GM12878 (cell line): ENCODE measurements around the gene OPN4. TPM values are rescaled to one million over a fixed set of nuclear protein-coding genes. Genes with fewer than 3 reads are reported as not detected.

Experiments
- ATAC-seq: fragments of 200-7000 bp; cut with Tn5 transposase; 3 replicates; pipeline ENCODE4 v1.9.1; 2020; ENCODE audit warnings: mild to moderate bottlenecking, moderate library complexity
- BruUV-seq: library from RNA; stranded (reverse); fragments of 400-500 nt; replicated peaks from 2 replicates; lab custom pipeline; 2021; lab: Mats Ljungman, UMichigan
- CTCF ChIA-PET: fragments of 300-600 bp; sonication (Branson Sonifier 250); formaldehyde crosslinking; extraction: SDS; loops from one replicate; lab custom pipeline; 2021; ENCODE audit warnings: inconsistent platforms; lab: Yijun Ruan, JAX
- POLR2A ChIA-PET: fragments of 350-600 bp; formaldehyde crosslinking; extraction: SDS; loops from one replicate; lab custom pipeline; 2021; ENCODE audit warnings: inconsistent platforms; lab: Charles Lee
- RAD21 ChIA-PET: fragments of 300-600 bp; sonication (Branson Sonifier 250); formaldehyde crosslinking; loops from one replicate; lab custom pipeline; 2023; ENCODE audit warnings: antibody characterized with exemption; ENCODE audit not compliant: unreplicated experiment; lab: Charles Lee
- SMC1A ChIA-PET: fragments of 300-600 bp; sonication (Branson Sonifier 250); formaldehyde crosslinking; loops from one replicate; lab custom pipeline; 2023; ENCODE audit not compliant: unreplicated experiment, uncharacterized antibody; lab: Charles Lee
- DNase-seq: peaks from one replicate; pipeline ENCODE4 v3.0.0-alpha.2; 2011; ENCODE audit warnings: low read depth, low spot score
- FAIRE-seq: peaks from 3 replicates; lab custom pipeline; 2011; peaks lifted over from hg19 to GRCh38; lab: Jason Lieb, UNC
- H2AFZ ChIP-seq: 2 replicates; pipeline ENCODE4 v1.6.0; 2011; ENCODE audit warnings: low read depth, low read length, control low read depth; ENCODE audit not compliant: control insufficient read depth
- H3K27ac ChIP-seq: 2 replicates; pipeline ENCODE4 v1.5.1; 2011; ENCODE audit warnings: control low read depth; ENCODE audit not compliant: control insufficient read depth, insufficient read depth
- H3K27me3 ChIP-seq, 2 experiments: replicated peaks in 1 of 2; 2 replicates each; pipeline versions ENCODE4 v1.6.0 to v1.6.1; 2011; ENCODE audit warnings: low read length in 1 of 2; ENCODE audit not compliant: control insufficient read depth in 2 of 2, insufficient read depth in 2 of 2
- H3K36me3 ChIP-seq, 2 experiments: 2 replicates each; pipeline ENCODE4 v1.5.1; 2011; ENCODE audit warnings: low read length in 1 of 2; ENCODE audit not compliant: control insufficient read depth in 2 of 2, insufficient read depth in 2 of 2
- H3K4me1 ChIP-seq: 2 replicates; pipeline ENCODE4 v1.6.1; 2011; ENCODE audit warnings: mild to moderate bottlenecking, low read length, moderate library complexity, mixed read lengths; ENCODE audit not compliant: control insufficient read depth, insufficient read depth
- H3K4me2 ChIP-seq: 2 replicates; pipeline ENCODE4 v1.6.0; 2011; ENCODE audit warnings: control low read depth; ENCODE audit not compliant: control insufficient read depth, insufficient read depth
- H3K4me3 ChIP-seq: fragments of 200-600 bp; sonication (generic); 2 replicates; pipeline ENCODE4 v1.5.1; 2016
- H3K79me2 ChIP-seq: 2 replicates; pipeline ENCODE4 v1.6.0; 2011; ENCODE audit warnings: low read length; ENCODE audit not compliant: control insufficient read depth, insufficient read depth
- H3K9ac ChIP-seq: 2 replicates; pipeline ENCODE4 v1.8.0; 2011; ENCODE audit warnings: low read length, control low read depth, mixed read lengths; ENCODE audit not compliant: control insufficient read depth, insufficient read depth
- H3K9me3 ChIP-seq: replicated peaks from 3 replicates; pipeline ENCODE4 v1.5.1; 2011; ENCODE audit warnings: mild to moderate bottlenecking, low read length; ENCODE audit not compliant: control insufficient read depth, insufficient read depth
- H4K20me1 ChIP-seq: 2 replicates; pipeline ENCODE4 v1.6.0; 2011; ENCODE audit not compliant: control insufficient read depth, insufficient read depth
- BACH1 ChIP-seq: fragments of 450-650 bp; IDR thresholded peaks from 2 replicates; pipeline ENCODE4 v1.6.1; 2017; ENCODE audit warnings: mild to moderate bottlenecking, borderline replicate concordance
- EP300 ChIP-seq, 2 experiments: fragments of 150-350 bp in 1 of 2; IDR thresholded peaks; 2 replicates each; pipeline ENCODE4 v1.6.1; 2011 to 2012; ENCODE audit warnings: low read depth in 2 of 2, low read length in 2 of 2, borderline replicate concordance in 1 of 2, improper control_type of control experiment in 1 of 2, inconsistent platforms in 1 of 2; ENCODE audit not compliant: control insufficient read depth in 1 of 2
- MEF2A ChIP-seq: IDR thresholded peaks from 2 replicates; pipeline ENCODE4 v1.6.1; 2011; ENCODE audit warnings: low read depth, mild to moderate bottlenecking, low read length, moderate library complexity; ENCODE audit not compliant: insufficient read depth
- MEF2B ChIP-seq: fragments of 450-650 bp; IDR thresholded peaks from 2 replicates; pipeline ENCODE4 v1.6.1; 2018; ENCODE audit warnings: mild to moderate bottlenecking, moderate library complexity; ENCODE audit not compliant: partially characterized antibody, poor library complexity, severe bottlenecking
- NFIC ChIP-seq: IDR thresholded peaks from 2 replicates; pipeline ENCODE4 v1.6.1; 2012; ENCODE audit warnings: low read depth, mild to moderate bottlenecking, inconsistent platforms, low read length, moderate library complexity
- POLR2A ChIP-seq: IDR thresholded peaks from 2 replicates; pipeline ENCODE4 v1.6.1; 2011; ENCODE audit warnings: low read depth, mild to moderate bottlenecking, low read length
- RB1 ChIP-seq: fragments of 450-650 bp; formaldehyde crosslinking; IDR thresholded peaks from 2 replicates; pipeline ENCODE4 v1.6.1; 2017; ENCODE audit warnings: mild to moderate bottlenecking, borderline replicate concordance
- RBBP5 ChIP-seq: fragments of 200-600 bp; sonication (generic); conservative IDR thresholded peaks from 2 replicates; pipeline ENCODE4 v1.6.1; 2016
- RUNX3 ChIP-seq: IDR thresholded peaks from 2 replicates; pipeline ENCODE4 v1.6.1; 2012; ENCODE audit warnings: low read length, inconsistent platforms
- SREBF1 ChIP-seq: IDR thresholded peaks from 2 replicates; pipeline ENCODE4 v1.6.1; 2012; ENCODE audit warnings: mild to moderate bottlenecking, low read length
- ZNF24 ChIP-seq: fragments of 450-650 bp; IDR thresholded peaks from 2 replicates; pipeline ENCODE4 v1.6.1; 2017; ENCODE audit warnings: antibody characterized with exemption, mild to moderate bottlenecking
- ZZZ3 ChIP-seq: IDR thresholded peaks from 2 replicates; pipeline ENCODE4 v1.6.1; 2011; ENCODE audit warnings: low read depth; ENCODE audit not compliant: control insufficient read depth, insufficient read length
- WGBS: methylation state at CpG from one replicate; pipeline ENCODE4 v1.1.6; 2016; ENCODE audit warnings: low lambda C conversion rate; ENCODE audit not compliant: insufficient replicate concordance, insufficient coverage; ENCODE audit errors: missing lambda C conversion rate; 5-methylcytosine and 5-hydroxymethylcytosine counted together
- in situ Hi-C: fragments of 300-500 bp; cut with MboI; formaldehyde crosslinking; loops from 9 replicates; pipeline ENCODE4 v1.14.3; 2018; ENCODE audit warnings: mixed read lengths
- intact Hi-C: fragments of 100-400 bp; cut with micrococcal nuclease; formaldehyde crosslinking; loops from one replicate; pipeline ENCODE4 v1.14.2; 2022; ENCODE audit not compliant: unreplicated experiment
- polyA plus RNA-seq, 11 experiments: library from polyadenylated mRNA; depleted of rRNA in 4 of 11; unstranded in 6 of 11; stranded (reverse) in 5 of 11; fragments of >200 nt; fragmentation: Nextera tagmentation in 4 of 11; fragmentation: Illumina TruSeq in 1 of 11; extraction: Ambion mirVana in 4 of 11; extraction: Trizol in 1 of 11; gene quantifications; 1 replicate in 1 of 11; 2 replicates in 10 of 11; pipeline versions ENCODE4 v1.2.1 to v1.2.3, GENCODE V29; 2011 to 2016; ENCODE audit warnings: inconsistent platforms in 2 of 11, missing spikeins in 2 of 11, low read depth in 1 of 11
- total RNA-seq, 4 experiments: library from RNA; depleted of rRNA in 3 of 4; stranded (reverse); fragments of >200 nt in 3 of 4; fragmentation: Illumina TruSeq in 1 of 4; extraction: Trizol in 1 of 4; gene quantifications; 2 replicates each; pipeline versions ENCODE4 v1.2.1 to v1.2.3, GENCODE V29; 2013 to 2021
- TF ChIP-seq, protein P1 (sequence below): IDR thresholded peaks from 2 replicates; pipeline ENCODE4 v1.6.1; 2012; ENCODE audit warnings: low read depth, low read length, improper control_type of control experiment

OPN4 gene
- total and polyA plus RNA-seq, 10 of the 15 experiments (the other 5 are each of a cell fraction or from before 2014, with no cell fraction given), result not detected

DNA sequence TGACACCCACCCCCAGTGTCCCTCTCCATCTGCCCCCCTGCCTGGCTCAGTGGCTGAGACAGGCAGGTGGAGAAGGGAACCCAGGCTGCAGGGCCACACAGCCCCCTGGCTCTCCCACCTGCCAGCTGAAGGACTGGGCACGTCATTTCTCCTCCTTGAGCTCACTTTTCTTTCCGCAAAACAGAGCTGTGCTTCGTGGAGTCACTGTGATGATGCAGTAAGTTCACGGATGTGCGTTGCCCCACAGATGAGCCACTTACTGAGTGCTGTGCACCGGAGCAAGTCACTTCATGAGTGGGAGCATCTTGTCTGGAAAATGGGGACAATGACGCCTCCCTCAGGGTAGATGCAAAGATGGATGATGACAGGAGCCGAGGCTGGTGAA is 2.7 kb downstream of the OPN4 start (continued):
- TF ChIP-seq MEF2B, result no peak

DNA sequence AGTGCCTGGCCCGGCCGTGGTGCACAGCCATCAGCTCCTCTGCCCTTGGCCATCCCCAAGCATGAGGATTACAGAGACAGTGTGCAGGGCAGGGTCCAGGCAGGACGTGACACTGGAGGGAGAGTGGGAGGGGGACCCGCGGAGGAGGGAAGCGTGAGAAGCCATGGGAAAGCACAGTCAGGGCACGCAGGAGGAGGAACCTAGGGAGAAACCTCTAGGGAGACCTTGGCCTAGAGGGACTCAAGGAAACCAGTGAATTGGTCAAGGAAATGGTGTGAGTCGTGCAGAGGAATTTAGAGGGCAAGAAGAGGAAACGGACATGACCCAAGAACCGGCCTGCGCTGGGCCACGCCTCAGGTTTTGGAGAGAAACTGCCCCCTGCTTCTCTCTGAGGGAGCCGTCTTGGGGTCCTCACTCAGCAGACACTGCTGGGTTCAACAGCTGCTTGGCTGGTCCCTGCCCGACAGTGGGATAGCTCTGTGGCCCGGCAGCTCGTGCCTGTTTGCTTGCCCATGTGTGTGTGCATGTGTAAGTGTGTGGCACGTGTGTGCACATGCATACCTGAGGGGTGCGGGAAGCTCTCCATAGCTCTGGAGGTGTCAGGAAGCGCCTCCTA is 3.2 kb downstream of the OPN4 start:
- no peaks in the 10 kb centered on the region; the same call in 1 of the 2 replicates for H4K20me1 ChIP-seq
- ChIA-PET POLR2A (no interaction called here), RAD21 (no interaction called here)

More for the DNA sequence above, 3.2 kb downstream of the OPN4 start:
- no peak for ATAC-seq
- intact Hi-C loops, result no loop called here
- Histone ChIP-seq H3K4me3 (no peak overlapping the region), H3K27me3 (no peaks in the 10 kb centered on the region; a peak in 1 of 4 replicates), H3K9ac (no peak overlapping the region), H3K4me1 (no peaks in the 10 kb centered on the region), H3K27ac (no peak overlapping the region), H3K36me3 (no peaks in the 10 kb centered on the region), H2AFZ (no peak overlapping the region), H3K9me3 (no peaks in the 10 kb centered on the region), H3K4me2 (no peak overlapping the region)
- SMC1A ChIA-PET, result interaction anchor here (0.6 kb wide), 1 partner anchor 317 kb away, joined by 3 read pairs; no protein-coding TSS in a partner anchor
- DNase-seq, result no peak
- BruUV-seq, result no TSS peak
- TF ChIP-seq EP300 (IDR thresholded peaks at IDR 0.05; ENCODE audit: borderline replicate concordance in 1 of 2, control insufficient read depth in 1 of 2, low read depth in 2 of 2, low read length in 2 of 2) (no peak), SREBF1 (no peak), RUNX3 (no peak), BACH1 (no peak), POLR2A (no peak), MEF2A (no peak), NFIC (no peak), RB1 (no peak), ZZZ3 (no peak), ZNF24 (no peak), RBBP5 (no peak)
- TF ChIP-seq, protein P1, sequence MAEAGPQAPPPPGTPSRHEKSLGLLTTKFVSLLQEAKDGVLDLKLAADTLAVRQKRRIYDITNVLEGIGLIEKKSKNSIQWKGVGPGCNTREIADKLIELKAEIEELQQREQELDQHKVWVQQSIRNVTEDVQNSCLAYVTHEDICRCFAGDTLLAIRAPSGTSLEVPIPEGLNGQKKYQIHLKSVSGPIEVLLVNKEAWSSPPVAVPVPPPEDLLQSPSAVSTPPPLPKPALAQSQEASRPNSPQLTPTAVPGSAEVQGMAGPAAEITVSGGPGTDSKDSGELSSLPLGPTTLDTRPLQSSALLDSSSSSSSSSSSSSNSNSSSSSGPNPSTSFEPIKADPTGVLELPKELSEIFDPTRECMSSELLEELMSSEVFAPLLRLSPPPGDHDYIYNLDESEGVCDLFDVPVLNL, result no peak
- TF ChIP-seq, all 136 proteins: peak for 0
- no peak for FAIRE-seq
- CTCF ChIA-PET, result no interaction called here
- no peaks in the 10 kb centered on the region for H3K79me2 ChIP-seq
- in situ Hi-C loops, result no loop called here
- WGBS, result 37% methylated on average over 19 of the region's 19 CpGs
